Measurements from ENCODE around the gene PTBP1.

Gene PTBP1

DNA sequence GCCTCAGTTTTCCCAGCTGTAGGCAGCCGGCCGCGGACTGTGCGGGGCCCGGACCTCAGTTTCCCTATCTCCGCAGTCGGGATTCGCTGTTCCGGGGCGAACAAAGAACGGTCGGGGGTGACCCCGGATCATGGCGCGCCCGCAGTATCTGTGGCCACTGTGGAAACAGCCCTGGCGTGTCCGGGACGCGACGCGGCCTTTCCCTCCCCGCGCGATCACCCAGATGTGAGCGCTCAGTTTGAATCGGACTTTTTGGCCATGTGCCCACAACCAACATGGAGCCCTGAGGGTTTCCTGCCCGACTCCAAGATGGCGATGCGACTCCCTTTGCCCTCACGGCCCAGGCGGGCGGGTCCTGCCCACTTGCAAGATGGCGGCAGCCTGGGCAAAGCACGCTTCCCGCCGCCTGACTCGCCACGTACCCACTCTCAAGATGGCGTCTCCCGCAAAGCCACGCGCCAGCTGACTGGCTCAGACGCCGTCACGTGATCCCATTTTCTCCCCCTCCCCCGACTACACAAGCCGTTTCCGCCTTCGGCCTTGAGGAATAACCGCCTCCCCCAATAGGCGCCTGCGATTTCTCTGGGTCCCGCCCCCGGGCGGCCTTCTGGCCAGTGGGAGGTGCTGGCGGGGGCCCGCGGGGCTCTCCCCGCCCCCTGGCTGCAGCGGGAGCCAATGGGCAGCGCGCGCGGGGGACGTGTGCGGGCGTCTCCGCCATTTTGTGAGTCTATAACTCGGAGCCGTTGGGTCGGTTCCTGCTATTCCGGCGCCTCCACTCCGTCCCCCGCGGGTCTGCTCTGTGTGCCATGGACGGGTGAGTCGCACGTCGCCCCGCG, at the start of gene PTBP1:
Gene PTBP1, plus strand, starts transcription at position 761 of the 836 bp plus-strand sequence. Its CDS starts 46 bp downstream, at position 807.
- peak; percentile 100 for DNase-seq (ENCODE audit: low spot score)

GRCh38 chr19:748274-748598, 49.0 kb upstream of the PTBP1 start:
- no peak for DNase-seq (ENCODE audit: low spot score)

DNA sequence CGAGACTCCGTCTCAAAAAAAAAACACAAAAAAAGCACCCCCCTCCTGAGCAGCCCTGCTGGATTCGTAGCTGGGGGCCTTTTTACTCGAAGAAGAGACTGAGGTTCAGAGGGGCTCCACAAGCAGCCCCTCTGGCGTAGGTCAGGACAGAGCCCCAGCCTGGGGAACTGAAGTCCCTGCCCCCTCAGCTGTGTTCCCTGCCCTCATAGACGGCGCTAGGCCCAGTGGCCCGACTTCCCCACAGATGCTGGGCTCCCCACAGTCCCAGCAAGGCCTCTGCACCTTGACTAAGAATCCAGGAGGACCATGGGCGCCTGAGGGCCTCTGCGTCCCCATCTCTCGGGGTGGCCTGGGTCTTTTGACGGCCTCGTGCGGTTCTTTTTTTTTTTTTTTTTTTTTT, 47.4 kb upstream of the PTBP1 start:
- DNase-seq (ENCODE audit: low spot score), result no peak

DNA sequence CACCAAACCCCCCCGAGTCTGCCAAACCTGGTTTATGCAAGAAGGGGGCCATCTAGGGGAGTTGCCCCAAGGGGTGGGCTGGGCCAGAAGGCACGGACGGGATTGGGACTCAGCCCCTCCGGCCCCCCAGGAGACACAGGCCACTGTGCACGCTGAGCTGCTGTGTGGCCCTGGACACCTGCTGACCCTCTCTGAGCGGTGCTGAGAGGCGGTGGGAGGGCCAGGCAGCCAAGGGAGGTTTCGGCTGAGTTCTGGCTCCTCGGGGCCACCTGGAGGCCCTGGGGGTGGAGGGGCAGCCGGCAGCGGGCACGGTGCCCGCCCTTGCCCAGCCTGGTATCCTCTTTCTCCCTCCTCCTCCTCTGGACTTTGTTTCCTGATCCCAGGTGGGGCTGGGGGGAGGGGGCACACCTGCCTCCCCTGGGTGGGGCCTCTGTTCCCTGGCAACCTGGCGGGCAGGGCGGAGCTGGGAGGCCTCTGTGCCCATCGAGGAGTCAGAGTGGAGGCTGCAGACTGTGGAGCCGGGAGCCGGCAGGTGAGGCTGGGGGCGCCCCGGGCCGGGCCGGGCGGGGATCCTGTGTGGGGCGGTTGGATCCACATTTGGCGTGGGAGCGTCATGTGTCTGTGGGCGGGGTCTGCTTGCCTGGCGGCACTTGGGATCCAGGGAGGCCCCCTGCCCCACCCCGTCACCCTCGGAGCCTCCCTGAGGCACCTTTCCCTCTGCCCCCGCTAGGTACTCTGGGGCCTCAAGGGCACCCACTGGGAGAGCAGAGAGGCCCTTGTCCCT, 46.4 kb upstream of the PTBP1 start, which contains the start of gene MISP:
Gene MISP, plus strand, starts transcription at position 473 of the 784 bp plus-strand sequence. CDS start 5,835 bp downstream, outside the sequence.
- no peak for DNase-seq (ENCODE audit: low spot score)

DNA sequence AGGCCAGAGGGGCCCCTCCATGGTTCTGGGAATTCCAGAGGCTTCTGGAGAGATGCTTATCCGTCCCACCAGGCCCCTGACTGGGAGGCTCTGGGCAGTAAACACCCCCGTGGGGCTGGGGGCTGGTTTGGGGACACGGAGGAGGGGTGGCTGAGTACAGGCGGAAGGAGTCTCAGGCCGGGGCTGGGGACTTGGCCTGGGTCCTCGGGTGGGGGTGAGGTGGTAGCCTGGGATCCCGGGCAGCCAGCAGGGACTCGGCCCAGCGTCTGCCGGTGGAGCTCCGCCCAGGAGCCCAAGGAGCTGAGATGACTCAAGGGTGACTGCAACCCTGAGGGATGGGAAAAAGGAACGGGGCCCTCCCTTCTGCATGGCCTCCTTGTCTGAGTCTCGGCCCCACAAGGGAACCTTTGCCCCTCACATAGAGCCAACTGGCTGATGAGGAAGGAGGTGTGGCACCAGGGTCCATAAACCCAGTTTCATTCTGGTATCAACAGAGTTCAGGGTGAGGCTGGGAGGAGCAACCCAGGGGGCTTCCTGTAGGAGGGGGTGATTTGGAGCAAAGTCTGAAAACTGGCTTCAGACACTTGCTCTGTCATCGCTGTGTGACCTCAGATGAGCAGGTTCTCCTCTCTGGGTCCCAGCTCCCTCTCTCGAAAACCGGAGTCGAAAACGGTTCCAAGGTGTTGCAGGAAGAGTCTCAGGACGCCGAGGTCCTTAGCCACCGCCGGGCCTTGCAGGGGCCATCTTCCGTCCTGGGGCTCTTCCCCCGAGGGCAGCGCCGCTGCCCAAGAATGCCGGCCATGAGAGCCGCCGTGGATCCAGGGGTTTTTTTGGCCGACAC, 45.5 kb upstream of the PTBP1 start:
- DNase-seq (ENCODE audit: low spot score), result no peak

GRCh38 chr19:752652-753517, 44.4 kb upstream of the PTBP1 start:
- no peak for DNase-seq (ENCODE audit: low spot score)

GRCh38 chr19:754530-754929, 42.7 kb upstream of the PTBP1 start:
- DNase-seq (ENCODE audit: low spot score), result no peak

- DNase-seq (ENCODE audit: low spot score), result no peak
Measured at GRCh38 chr19:755063-755462, 42.2 kb upstream of the PTBP1 start.

GRCh38 chr19:756236-756635, 41.0 kb upstream of the PTBP1 start:
- DNase-seq (ENCODE audit: low spot score), result no peak

DNA sequence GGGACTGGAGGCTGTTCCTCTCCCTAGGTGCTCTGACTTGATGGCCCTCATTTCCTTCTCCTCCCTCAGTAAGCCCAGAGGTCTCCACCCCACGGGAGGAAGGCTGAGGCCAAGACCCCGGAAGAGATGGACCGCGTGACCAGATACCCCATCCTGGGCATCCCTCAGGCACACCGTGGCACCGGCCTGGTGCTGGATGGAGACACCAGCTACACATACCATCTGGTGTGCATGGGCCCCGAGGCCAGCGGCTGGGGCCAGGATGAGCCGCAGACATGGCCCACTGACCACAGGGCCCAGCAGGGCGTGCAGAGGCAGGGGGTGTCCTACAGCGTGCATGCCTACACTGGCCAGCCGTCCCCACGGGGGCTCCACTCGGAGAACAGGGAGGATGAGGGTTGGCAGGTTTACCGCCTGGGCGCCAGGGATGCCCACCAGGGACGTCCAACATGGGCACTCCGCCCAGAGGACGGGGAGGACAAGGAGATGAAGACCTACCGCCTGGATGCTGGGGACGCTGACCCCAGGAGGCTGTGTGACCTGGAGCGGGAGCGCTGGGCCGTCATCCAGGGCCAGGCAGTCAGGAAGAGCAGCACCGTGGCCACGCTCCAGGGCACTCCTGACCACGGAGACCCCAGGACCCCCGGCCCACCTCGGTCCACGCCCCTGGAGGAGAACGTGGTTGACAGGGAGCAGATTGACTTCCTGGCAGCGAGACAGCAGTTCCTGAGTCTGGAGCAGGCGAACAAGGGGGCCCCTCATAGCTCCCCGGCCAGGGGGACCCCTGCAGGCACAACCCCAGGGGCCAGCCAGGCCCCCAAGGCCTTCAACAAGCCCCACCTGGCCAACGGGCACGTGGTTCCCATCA, 40.2 kb upstream of the PTBP1 start:
- no peak for DNase-seq (ENCODE audit: low spot score)

DNA sequence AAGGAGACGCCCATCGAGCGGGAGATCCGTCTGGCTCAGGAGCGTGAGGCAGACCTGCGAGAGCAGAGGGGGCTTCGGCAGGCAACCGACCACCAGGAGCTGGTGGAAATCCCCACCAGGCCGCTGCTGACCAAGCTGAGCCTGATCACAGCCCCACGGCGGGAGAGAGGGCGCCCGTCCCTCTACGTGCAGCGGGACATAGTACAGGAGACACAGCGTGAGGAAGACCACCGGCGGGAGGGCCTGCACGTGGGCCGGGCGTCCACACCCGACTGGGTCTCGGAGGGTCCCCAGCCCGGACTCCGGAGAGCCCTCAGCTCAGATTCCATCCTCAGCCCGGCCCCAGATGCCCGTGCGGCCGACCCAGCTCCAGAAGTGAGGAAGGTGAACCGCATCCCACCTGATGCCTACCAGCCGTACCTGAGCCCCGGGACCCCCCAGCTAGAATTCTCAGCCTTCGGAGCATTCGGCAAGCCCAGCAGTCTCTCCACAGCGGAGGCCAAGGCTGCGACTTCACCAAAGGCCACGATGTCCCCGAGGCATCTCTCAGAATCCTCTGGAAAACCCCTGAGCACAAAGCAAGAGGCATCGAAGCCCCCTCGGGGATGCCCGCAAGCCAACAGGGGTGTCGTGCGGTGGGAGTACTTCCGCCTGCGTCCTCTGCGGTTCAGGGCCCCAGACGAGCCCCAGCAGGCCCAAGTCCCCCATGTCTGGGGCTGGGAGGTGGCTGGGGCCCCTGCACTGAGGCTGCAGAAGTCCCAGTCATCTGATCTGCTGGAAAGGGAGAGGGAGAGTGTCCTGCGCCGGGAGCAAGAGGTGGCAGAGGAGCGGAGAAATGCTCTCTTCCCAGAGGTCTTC, 39.2 kb upstream of the PTBP1 start:
- no peak for DNase-seq (ENCODE audit: low spot score)

DNA sequence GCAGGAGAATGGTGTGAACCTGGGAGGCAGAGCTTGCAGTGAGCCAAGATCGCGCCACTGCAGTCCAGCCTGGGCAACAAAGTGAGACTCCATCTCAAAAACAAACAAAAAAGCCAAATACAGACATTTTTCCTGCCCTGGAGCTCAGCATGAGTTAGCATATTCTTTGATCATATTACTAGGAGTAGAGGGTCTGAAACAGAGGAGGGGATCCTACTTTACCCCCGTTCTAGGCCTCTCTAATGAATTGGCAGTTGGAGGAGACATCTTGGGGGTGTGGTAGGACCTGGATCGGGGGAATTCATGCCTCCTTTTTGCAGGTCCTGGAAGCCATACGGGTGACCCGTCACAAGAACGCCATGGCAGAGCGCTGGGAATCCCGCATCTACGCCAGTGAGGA, 34.1 kb upstream of the PTBP1 start:
- DNase-seq (ENCODE audit: low spot score), result no peak

DNA sequence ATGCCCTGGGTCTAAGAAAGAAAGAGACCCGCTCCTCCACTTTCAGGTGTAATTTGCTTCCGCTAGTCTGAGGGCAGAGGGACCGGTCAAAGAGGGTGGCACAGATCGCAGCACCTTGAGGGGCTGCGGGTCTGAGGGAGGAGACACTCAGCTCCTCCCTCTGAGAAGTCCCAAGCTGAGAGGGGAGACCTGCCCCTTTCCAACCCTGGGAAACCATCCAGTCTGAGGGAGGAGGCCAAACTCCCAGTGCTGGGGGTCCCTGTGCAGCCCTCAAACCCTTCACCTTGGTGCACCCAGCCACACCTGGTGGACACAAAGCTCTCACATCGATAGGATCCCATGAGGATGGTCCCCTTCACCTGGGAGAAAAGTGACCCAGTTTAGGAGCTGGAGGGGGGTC, 33.4 kb upstream of the PTBP1 start:
- DNase-seq (ENCODE audit: low spot score), result no peak

DNA sequence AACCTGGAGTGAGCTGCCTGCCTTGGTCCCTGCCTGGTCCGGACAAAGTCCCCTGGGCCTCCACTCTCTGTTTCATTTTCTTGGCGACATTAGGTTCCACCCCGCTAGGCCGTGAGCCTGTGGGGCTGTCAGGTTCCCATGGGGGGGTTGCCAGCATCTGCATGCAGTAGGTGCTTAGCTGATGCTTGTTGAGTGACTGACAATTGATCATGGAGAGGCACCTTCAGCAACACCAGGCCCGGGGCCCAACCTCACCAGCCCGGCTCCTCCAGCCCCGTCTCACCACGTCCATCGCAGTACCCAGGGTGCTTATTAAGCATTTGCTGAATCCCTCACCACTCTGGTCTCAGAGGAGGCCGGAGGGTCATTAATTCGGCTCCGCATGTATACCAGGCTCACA, 33.0 kb upstream of the PTBP1 start:
- DNase-seq (ENCODE audit: low spot score), result no peak

GRCh38 chr19:765179-765738, 32.0 kb upstream of the PTBP1 start:
- DNase-seq (ENCODE audit: low spot score), result no peak

- no peak for DNase-seq (ENCODE audit: low spot score)
Measured at GRCh38 chr19:768424-768823, 28.8 kb upstream of the PTBP1 start.

GRCh38 chr19:769616-770015, 27.6 kb upstream of the PTBP1 start:
- DNase-seq (ENCODE audit: low spot score), result no peak

DNA sequence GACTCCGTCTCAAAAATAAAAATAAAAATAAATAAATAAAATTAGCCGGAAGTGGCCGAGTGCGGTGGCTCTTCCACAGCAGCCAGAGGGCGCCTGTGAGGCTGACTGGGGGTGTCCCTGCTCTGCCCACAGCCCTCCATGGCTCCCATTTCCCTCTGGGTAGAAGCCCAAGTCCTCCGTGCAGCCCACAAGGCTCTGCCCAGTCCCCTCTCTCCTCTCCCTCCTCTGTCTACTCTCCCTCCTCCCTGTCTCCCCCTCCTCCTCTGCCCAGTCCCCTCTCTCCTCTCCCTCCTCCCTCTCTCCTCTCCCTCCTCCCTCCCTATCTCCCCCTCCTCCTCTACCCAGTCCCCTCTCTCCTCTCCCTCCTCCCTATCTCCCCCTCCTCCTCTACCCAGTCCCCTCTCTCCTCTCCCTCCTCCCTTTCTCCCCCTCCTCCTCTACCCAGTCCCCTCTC, 25.9 kb upstream of the PTBP1 start:
- no peak for DNase-seq (ENCODE audit: low spot score)

DNA sequence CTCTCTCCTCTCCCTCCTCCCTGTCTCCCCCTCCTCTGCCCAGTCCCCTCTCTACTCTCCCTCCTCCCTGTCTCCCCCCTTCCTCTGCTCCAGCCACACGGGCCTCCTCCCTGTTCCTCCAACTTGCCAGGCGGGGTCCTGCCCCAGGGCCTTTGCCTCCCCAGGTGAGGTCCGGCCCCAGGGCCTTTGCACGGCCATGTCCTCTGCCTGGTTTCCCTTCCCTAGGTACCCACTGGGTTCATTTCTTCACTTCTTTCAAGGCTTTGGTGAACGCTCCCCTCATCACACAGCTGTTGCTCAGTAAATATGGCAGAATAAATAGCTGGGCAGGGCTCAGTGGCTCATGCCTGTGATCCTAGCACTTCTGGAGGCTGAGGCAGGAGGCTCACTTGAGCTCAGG, 25.2 kb upstream of the PTBP1 start:
- no peak for DNase-seq (ENCODE audit: low spot score)

Measured in globus pallidus (tissue), 1 donor.